GM18498 (cell line): ENCODE data around the gene CANT1.
"Not testable (repeated sequence)": the region's sequence is repeated elsewhere in the genome, so short reads cannot be mapped to it uniquely, and the experiment has no call there.

Experiments used
- ATAC-seq: cut with Tn5 transposase; IDR thresholded peaks from one replicate; pipeline ENCODE4 v1.9.1; 2021; ENCODE audit warnings: mild to moderate bottlenecking, moderate library complexity; ENCODE audit not compliant: unreplicated experiment

CANT1 gene

DNA sequence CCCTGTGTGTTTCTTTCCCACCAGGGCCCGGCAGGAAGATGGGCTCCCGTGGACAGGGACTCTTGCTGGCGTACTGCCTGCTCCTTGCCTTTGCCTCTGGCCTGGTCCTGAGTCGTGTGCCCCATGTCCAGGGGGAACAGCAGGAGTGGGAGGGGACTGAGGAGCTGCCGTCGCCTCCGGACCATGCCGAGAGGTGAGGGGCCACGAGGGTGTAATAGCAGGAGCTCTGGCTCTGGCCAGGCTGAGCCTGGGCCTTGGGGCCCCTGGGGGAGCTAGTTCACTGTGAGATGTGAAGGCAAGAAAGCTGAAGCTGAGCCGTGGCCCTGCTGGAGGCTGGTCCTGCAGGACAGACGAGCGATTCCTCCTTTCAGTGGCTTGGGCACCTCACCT lies 34.4 kb upstream of the CANT1 start:
- ATAC-seq, result no peak

DNA sequence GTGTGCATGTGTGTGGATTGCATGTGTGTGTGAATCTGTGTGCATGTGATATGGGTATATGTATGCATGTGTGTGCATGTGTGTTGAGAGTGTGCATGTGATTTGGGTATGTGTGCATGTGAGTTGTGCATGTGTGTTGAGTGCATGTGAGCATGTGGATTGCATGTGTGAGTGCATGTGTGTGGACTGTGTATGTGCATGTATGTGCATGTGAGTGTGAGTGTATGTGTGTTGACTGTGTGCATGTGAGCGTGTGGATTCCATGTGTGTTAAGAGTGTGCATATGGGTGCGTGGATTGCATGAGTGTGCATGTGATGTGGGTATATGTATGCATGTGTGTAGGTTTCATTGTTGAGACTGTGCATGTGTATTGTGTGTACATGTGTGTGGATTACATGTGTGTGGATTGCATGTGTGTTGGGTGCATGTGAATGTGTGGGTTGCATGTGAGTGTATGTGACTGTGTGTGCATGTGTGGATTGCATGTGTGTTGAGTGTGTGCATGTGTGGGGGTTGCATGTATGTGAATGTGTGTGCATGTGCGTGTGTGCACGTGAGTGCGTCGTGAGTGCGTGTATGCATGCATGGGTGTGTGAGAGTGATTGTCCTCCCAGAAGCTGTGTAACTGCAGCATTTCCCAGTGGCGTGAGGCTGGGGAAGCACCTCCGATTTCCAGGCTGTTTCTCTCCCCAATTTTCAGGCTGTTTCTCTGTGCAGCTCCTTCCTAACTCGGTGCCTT lies 33.8 kb upstream of the CANT1 start:
- no peak for ATAC-seq

DNA sequence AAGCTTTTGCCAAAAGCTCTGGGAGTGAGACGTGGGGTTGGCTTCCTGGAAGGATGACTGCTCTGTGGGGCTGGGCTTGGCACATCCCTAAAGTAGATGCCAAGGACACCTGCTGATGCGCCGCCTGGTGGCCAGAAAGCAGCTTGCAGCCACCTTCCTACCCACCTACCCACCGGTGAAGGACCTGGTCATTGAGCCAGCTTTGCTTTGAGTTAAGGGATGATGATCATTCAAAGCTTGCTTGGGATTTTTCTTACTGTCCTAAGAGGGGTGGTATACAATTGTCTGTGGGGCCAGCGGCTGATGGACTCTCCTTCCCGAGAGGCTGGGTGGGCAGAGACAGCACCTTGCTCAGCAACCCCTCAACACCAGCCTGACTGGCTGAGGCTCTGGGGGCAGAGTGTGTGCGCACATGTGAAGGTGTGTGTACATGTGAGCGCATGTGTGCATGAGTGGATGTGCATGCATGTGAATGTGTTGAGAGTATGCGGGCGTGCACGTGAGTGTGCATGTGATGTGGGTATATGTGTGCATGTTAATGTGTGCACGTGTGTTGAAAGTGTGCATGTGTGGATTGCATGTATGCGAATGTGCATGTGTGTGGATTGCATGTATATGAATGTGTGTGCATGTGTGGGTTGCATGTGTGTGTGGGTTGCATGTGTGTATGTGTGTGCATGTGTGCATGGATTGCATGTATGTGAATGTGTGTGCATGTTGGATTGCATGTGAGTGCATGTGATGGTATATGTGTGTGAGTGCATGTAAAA lies 33.0 kb upstream of the CANT1 start:
- no peak for ATAC-seq

- no peak for ATAC-seq
Observed at GRCh38 chr17:79041723-79042420, 32.3 kb upstream of the CANT1 start.

DNA sequence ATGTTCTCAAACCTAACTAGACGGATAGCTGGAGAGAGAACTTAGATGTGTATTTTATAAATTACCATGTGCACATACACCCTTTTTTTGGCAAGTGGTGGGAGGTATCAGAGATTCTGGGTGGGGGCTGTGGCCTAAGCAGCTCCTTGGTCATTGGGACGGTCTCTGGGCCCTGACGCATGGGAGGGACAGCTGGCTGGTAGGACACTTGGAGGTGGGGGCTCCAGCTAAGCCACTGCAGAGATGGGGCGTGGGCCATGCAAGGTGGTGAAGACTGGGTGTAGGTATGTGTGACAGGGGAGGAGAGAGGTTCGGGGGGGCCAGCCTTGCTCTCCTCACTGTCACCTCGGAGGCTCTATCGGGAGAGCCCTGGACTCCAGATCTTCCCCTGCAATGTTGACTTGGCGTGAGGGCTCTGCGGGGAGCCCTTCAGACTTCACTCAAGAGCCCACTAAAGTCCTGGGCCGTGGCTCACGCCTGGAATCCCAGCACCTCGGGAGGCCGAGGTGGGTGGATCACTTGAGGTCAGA lies 31.5 kb upstream of the CANT1 start:
- ATAC-seq, result no peak

- no peak for ATAC-seq
Observed at GRCh38 chr17:79039886-79040285, 30.3 kb upstream of the CANT1 start.

- no peak for ATAC-seq
Observed at GRCh38 chr17:79039171-79039570, 29.6 kb upstream of the CANT1 start.

DNA sequence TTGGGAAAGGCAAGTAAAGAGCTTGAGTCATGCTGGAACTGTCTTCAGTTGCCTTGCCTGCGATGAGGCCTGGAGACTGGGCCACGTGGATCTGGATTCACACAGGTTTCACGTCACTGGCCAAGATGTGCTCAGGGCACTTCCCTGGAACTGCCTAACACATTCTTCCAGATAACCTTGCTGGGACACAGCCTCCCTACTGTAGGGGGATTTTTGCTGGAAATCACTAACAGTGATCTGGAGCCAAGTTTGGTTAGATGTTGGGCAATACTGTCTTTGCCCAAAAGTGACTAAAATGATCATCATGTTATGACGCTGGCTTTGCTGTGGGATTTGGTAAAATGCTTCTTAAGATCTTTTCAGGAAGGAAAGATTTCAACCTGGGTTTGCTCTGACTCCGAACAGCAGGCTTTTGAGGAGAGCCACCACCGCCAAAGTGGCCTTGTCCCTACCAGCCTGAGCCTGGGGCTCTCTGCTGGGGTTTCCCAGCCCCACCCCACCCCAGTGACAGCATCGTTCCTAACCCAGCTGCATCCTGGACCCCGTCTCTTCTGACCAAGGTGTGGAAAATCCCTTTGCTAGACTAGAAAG lies 29.1 kb upstream of the CANT1 start:
- ATAC-seq, result no peak

DNA sequence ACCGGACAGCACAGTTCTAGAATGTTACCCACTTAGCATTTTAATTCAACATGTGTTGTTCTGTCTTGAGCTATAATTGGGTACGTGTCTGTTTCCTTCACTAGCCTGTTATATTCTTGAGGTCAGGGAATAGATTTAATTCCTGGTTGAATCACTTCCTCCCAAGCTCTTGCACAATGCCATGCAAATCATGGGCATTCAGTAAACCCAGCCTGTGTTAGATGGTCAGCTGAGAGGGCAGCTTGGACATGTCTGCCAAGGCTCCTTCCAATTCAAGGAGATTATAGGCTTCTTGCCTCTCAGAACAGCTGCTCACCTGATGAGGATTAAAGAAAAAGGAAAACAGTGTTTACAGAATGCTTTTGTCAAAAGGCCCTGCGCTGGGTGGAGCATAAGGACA lies 27.0 kb upstream of the CANT1 start:
- no peak for ATAC-seq

- ATAC-seq, result no peak
Observed at GRCh38 chr17:79036181-79036580, 26.6 kb upstream of the CANT1 start.

DNA sequence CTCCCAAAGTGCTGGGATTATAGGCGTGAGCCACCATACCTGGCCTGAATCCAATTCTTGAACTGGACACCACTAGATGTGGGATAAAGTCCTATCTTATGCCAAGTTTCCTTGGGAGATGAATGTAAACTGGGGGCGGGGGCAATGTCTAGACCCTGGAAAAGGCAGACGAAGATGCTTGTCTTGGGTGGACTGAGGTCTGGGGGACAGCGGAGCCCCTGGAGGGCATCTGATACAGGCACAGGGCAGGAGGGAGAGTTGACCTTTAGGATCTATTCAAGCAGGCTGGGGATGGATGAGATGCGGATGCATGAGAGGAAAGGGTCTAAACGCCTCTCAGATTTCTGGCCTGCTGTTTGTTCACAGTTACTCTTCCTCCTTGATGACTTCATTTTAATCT lies 26.1 kb upstream of the CANT1 start:
- ATAC-seq, result no peak

- ATAC-seq, result no peak
Observed at GRCh38 chr17:79034931-79035485, 25.4 kb upstream of the CANT1 start.

GRCh38 chr17:79033741-79034501 lies 24.4 kb upstream of the CANT1 start:
- no peak for ATAC-seq

DNA sequence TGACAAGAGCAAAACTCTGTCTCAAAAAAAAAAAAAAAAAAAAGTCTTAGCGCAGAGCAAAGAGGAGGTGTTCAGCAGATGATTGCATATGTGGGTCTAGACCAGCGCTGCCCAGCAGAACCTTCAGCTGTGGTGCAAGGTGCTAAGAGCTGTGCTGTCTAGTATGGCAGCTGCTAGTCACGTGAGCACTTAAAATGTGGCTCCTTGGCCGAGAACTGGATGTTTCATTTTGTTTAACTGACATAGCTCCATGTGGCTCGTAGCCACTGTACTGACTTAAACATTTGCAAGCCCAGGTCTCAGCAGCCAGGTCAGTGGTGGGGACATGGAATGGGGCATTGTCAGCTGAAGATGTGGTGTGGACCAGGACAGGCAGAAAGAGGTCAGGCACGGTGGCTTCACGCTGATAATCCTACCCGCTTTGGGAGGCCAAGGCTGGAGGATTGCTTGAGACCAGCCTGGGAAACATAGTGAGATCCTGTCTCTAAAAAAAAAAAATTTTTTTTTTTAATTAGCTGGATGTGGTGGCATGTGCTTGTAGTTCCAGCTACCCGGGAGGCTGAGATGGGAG lies 23.6 kb upstream of the CANT1 start:
- no peak for ATAC-seq

DNA sequence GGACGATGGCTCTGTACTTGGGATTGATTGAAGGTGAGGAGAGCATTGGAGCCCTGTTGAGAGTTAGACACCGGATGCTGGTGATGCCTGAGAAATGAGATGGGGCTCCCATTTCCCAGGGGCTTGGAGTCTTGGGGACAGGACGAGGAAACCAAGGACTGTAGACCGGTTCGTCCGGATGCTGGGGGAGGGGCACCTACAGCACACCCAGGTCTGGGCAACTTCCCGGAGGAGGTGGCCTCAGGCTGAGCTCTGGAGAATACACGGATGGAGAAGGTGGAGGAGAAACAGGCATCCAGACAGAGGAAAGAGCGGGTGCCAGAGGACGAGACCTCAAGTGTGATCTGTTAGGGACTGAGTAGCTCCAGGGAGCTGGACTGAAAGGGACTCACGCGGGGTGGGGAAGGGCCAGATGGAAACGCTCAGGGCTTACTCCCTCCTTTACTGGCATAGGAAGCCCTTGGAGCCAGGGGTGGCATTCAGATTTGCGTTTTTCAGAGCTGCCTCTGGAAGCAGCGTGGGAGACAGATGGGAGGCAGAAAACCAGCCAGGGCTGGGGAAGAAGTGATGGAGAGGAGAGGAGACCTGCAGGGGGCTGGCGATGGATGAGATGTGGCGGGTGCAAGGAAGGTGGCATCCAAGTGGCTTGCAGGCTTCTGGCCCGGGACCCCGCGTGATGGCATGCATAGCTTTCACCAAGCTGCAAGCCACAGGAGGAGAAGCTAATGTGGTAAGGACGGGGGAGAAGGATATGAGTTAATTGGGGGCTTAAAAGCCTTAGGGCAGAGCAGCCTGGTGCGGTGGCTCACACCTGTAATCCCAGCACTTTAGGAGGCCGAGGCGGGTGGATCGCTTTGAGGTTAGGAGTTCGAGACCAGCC lies 22.7 kb upstream of the CANT1 start:
- ATAC-seq, result no peak

GRCh38 chr17:79030636-79031035 lies 21.1 kb upstream of the CANT1 start:
- not testable (repeated sequence) for ATAC-seq

GRCh38 chr17:79029327-79030009 lies 19.9 kb upstream of the CANT1 start:
- no peak for ATAC-seq
